Body of pancreas (tissue), 4 donors: ENCODE measurements around the gene GOT2.

Source experiments
- POLR2A ChIP-seq, 3 donors: fragments of 450-650 bp; IDR thresholded peaks; one replicate each; pipeline ENCODE4 v1.6.1; 2016; ENCODE audit warnings: antibody characterized with exemption in 3 of 3, mild to moderate bottlenecking in 2 of 3
- TF ChIP-seq, protein P1 (sequence below), 7 experiments: fragments of 450-650 bp in 4 of 7; fragments of 200-600 bp in 3 of 7; sonication (generic) in 3 of 7; IDR thresholded peaks; one replicate each; pipeline ENCODE4 v1.5.1; 2016 to 2019; ENCODE audit warnings: antibody characterized with exemption in 7 of 7

DNA sequence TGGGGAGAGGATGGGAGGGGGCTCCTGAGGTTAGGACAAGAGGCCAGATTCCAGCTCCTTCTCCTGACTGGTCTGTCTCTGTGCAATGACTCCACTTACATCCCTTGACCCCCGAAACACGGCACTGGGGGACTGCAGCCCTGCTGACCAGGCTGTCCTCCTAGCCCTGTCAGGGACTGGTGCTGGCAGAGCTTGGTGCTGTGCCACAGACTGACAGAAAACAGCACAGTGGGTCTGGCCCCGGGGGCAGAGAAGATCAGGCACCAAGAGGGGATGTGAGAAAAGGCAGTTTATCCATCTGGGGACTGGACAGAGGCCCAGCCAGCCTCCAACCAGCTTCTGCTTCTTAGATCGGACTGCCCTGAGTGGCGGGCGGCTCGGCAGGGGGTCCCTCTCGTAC is 68.9 kb downstream of the GOT2 start:
- TF ChIP-seq, protein P1, sequence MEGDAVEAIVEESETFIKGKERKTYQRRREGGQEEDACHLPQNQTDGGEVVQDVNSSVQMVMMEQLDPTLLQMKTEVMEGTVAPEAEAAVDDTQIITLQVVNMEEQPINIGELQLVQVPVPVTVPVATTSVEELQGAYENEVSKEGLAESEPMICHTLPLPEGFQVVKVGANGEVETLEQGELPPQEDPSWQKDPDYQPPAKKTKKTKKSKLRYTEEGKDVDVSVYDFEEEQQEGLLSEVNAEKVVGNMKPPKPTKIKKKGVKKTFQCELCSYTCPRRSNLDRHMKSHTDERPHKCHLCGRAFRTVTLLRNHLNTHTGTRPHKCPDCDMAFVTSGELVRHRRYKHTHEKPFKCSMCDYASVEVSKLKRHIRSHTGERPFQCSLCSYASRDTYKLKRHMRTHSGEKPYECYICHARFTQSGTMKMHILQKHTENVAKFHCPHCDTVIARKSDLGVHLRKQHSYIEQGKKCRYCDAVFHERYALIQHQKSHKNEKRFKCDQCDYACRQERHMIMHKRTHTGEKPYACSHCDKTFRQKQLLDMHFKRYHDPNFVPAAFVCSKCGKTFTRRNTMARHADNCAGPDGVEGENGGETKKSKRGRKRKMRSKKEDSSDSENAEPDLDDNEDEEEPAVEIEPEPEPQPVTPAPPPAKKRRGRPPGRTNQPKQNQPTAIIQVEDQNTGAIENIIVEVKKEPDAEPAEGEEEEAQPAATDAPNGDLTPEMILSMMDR (IDR thresholded peaks at IDR 0.05) = no peak
- TF ChIP-seq POLR2A (IDR thresholded peaks at IDR 0.05) = no peak
